Nephron progenitor cell (in vitro differentiated cells): ENCODE results near the gene CSRP1.
A peak's percentile ranks its signal among the peaks of the same experiment; 100 is the strongest.
"Not testable (repeated sequence)": the region's sequence is repeated elsewhere in the genome, so short reads cannot be mapped to it uniquely, and the experiment has no call there.

Experiments
- DNase-seq: peaks from one replicate; pipeline ENCODE4 v3.0.0; 2021
- H3K27ac Mint-ChIP-seq: 2 replicates; pipeline ENCODE4 v1.8.0; 2021; ENCODE audit warnings: mild to moderate bottlenecking, moderate library complexity, mixed read lengths
- H3K27me3 Mint-ChIP-seq: 2 replicates; pipeline ENCODE4 v1.8.0; 2021; ENCODE audit warnings: mild to moderate bottlenecking, low read depth, mixed read lengths; ENCODE audit not compliant: poor library complexity
- H3K36me3 Mint-ChIP-seq: 2 replicates; pipeline ENCODE4 v1.8.0; 2021; ENCODE audit warnings: low read depth, mixed read lengths
- H3K4me1 Mint-ChIP-seq: 2 replicates; pipeline ENCODE4 v1.8.0; 2021; ENCODE audit warnings: mixed read lengths
- H3K4me3 Mint-ChIP-seq: 2 replicates; pipeline ENCODE4 v1.8.0; 2021; ENCODE audit warnings: mild to moderate bottlenecking, moderate library complexity, mixed read lengths
- H3K9me3 Mint-ChIP-seq: 2 replicates; pipeline ENCODE4 v1.8.0; 2021; ENCODE audit warnings: mild to moderate bottlenecking, moderate library complexity, mixed read lengths
- TF ChIP-seq, protein P1 (sequence below): fragments of 200-600 bp; sonication (generic); IDR thresholded peaks from 2 replicates; pipeline ENCODE4 v1.5.0; 2021; ENCODE audit warnings: antibody characterized with exemption

Gene CSRP1

DNA sequence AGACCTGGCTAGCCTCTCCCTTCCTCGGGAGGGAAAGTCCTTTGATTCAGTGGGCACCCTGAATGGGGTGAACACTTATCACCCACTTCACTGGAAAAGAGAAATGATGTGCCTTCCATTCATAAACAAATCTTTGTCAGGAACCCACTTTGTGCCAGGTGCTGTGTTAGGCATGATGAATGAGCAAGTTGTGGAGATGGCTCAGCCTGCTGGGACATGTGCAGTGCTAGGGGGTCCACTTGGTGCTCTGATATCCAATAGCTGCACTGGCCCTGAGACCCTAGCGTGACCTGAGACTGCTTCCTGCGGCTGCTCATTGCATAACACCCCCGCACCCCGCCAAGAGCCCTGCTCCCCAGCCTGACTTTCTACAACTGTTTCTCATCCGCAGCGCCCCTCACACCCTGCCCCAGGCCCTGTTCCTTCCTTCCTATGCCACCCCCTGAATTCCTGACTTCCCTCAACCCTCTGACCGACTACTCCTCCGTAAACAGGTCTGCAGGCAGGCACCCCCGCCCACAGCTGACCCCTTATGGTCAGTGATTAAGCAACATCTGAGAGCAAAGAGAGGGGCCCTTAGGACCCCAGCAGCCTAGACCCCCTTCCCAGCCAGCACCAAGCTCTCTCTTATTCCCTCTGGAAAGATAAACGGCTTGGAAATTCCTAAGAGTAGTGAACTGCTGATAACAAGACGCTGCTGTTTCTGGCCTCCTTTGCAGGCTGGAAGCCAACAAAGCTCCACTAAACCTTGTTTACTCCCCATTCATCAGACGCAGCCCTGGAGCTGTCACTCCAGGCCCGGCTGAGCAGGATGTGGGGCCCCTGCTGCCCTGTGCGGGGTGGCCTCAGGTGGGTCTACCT is 12.9 kb downstream of the CSRP1 start:
- TF ChIP-seq, protein P1, sequence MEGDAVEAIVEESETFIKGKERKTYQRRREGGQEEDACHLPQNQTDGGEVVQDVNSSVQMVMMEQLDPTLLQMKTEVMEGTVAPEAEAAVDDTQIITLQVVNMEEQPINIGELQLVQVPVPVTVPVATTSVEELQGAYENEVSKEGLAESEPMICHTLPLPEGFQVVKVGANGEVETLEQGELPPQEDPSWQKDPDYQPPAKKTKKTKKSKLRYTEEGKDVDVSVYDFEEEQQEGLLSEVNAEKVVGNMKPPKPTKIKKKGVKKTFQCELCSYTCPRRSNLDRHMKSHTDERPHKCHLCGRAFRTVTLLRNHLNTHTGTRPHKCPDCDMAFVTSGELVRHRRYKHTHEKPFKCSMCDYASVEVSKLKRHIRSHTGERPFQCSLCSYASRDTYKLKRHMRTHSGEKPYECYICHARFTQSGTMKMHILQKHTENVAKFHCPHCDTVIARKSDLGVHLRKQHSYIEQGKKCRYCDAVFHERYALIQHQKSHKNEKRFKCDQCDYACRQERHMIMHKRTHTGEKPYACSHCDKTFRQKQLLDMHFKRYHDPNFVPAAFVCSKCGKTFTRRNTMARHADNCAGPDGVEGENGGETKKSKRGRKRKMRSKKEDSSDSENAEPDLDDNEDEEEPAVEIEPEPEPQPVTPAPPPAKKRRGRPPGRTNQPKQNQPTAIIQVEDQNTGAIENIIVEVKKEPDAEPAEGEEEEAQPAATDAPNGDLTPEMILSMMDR = no peak
- DNase-seq = peak; percentile 26
- peaks cover 21% of the 10 kb centered on the region for H3K9me3 Mint-ChIP-seq
- H3K4me3 Mint-ChIP-seq = peak overlapping the region; percentile 63
- peaks cover 10% of the 10 kb centered on the region for H3K27me3 Mint-ChIP-seq
- peaks cover 82% of the 10 kb centered on the region for H3K4me1 Mint-ChIP-seq
- peaks cover 7% of the 10 kb centered on the region for H3K36me3 Mint-ChIP-seq
- peak overlapping the region; percentile 99 for H3K27ac Mint-ChIP-seq

DNA sequence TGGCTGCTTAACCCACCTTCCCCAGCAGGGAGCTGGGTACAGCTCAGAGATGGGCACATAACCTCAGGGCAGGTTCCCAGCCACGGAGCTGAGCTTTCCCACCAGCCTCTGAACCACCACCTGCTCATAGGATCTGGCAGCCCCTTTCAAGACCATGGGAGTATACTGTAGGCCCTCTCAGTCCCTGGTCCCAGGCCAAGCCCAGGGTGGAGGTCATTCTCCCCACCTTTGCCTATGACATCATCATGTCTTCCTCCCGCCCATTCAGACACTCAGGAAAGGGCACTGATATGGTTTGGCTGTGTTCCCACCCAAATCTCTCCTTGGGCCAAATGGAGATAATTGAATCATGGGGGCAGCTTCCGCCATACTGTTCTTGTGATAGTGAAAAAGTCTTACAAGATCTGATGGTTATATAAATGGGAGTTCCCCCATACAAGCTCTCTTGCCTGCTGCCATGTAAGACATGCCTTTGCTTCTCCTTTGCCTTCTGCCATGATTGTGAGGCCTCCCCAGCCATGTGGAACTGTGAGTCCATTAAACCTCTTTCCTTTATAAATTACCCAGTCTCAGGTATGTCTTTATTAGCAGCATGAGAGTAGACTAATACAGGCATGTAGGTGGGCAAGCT is 13.8 kb downstream of the CSRP1 start:
- peaks cover 21% of the 10 kb centered on the region for H3K9me3 Mint-ChIP-seq
- H3K4me3 Mint-ChIP-seq = peak overlapping the region; percentile 20
- H3K27ac Mint-ChIP-seq = peak overlapping the region; percentile 99
- DNase-seq, H3K36me3 Mint-ChIP-seq: not testable (repeated sequence)
- peaks cover 82% of the 10 kb centered on the region for H3K4me1 Mint-ChIP-seq
- peaks cover 10% of the 10 kb centered on the region for H3K27me3 Mint-ChIP-seq

DNA sequence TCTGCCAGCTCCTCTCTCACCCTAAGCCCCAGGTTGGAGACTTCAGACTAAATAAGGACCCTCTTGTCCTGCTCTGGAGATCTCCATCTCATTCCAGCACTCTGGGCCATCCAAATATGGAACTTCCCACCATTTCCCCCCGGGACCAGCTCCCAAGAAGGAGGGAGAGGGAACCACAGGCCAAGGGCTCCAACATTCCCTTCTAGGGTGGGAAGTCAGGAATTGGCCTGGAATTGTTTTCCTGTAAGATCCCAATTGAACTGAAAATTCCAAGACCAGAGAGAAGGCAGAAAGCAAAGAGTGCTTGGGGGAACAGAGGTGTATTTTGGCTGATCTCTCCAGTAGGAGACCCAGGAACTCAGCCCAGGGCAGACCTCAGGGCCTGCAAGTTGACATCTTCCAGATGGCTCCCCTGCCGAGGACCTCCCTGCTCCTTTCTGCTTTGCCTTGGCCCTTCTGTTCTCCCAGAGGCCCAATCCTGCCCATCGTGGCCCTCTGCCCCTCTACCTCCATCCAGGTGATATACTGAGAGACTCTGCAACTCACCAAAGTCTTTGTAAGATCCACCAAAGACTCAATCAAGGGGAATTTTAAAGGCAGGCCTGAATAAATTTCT is 14.9 kb downstream of the CSRP1 start:
- H3K27ac Mint-ChIP-seq = peak overlapping the region; percentile 73
- no peak for DNase-seq
- H3K4me3 Mint-ChIP-seq = no peak overlapping the region
- H3K36me3 Mint-ChIP-seq = peaks cover 7% of the 10 kb centered on the region
- TF ChIP-seq, protein P1 = no peak
- peaks cover 83% of the 10 kb centered on the region for H3K4me1 Mint-ChIP-seq
- H3K27me3 Mint-ChIP-seq = peaks cover 10% of the 10 kb centered on the region
- peaks cover 21% of the 10 kb centered on the region for H3K9me3 Mint-ChIP-seq

DNA sequence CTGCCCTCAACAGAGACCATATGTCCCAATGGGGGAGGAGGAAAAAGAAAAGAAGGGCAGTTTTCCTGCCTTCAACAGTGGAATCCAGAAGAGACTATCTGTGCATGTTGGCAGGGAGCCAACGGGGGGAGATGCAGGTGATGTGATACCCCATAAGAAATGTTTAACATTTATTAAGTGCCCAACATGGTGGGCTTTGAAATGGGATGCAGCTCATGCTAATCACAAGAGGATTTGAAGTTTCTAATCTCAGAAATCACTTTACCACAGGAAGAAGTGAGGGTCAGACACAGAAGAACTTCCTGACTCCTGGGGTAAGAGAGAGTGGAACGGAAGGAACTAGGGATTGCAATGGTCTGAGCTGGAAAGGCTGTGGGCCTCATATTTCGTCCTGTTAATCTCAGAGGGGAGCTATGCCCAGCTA is 16.2 kb downstream of the CSRP1 start:
- Mint-ChIP-seq H3K27me3 (peaks cover 10% of the 10 kb centered on the region), H3K4me1 (peaks cover 81% of the 10 kb centered on the region), H3K9me3 (peaks cover 21% of the 10 kb centered on the region), H3K27ac (no peak overlapping the region), H3K4me3 (no peak overlapping the region), H3K36me3 (peaks cover 7% of the 10 kb centered on the region)
- TF ChIP-seq, protein P1 = no peak
- DNase-seq = no peak

DNA sequence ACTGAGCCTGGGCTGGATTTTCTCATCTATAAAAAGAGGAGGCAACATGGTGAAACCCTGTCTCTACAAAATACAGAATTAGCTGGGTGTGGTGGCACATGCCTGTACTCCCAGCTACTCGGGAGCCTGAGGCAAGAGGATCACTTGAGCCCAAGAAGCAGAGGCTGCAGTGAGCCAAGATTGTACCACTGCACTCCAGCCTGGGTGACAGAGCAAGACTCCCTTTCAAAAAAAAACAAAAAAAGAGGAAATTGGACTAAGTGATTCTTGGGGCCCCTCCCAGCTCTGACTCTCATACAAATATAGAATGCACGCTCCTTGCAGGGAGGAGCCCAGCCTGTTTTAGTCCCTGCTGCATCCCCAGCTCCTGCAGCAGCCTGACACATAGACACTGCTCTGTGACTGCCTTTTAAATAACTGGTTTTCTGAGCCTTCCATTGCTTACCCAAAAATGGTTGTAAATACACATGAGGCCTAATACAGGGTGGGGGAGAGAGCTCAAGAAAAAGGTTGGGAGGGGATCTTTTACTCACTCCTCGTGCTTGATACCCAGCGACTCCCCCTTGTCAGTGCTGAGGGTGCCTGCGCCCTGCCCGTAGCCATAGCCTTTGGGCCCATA is 17.2 kb downstream of the CSRP1 start:
- Mint-ChIP-seq H3K27me3 (peaks cover 13% of the 10 kb centered on the region), H3K4me3 (no peak overlapping the region), H3K9me3 (peaks cover 21% of the 10 kb centered on the region), H3K36me3 (peaks cover 7% of the 10 kb centered on the region), H3K27ac (no peak overlapping the region), H3K4me1 (peaks cover 74% of the 10 kb centered on the region)
- TF ChIP-seq, protein P1 = no peak
- DNase-seq = no peak
